Right lobe of liver (tissue), 4 donors: ENCODE measurements around the gene CACNA1C.

Source experiments
- CTCF ChIP-seq, 4 donors: fragments of 200-600 bp in 3 of 4; fragments of 450-650 bp in 1 of 4; IDR thresholded peaks; one replicate each; pipeline versions ENCODE4 v1.5.1 to v1.8.0; 2016 to 2022; ENCODE audit warnings: antibody characterized with exemption in 4 of 4, mild to moderate bottlenecking in 2 of 4
- POLR2A ChIP-seq: fragments of 450-650 bp; IDR thresholded peaks from one replicate; pipeline ENCODE4 v1.6.1; 2017; ENCODE audit warnings: antibody characterized with exemption, mild to moderate bottlenecking
- donor health status: DM: no; HTN: no; CAD: no.
- donor health status: DM: no; HTN: no; CAD: no.
- donor health status: DM: no; HTN: yes; CAD: no.

DNA sequence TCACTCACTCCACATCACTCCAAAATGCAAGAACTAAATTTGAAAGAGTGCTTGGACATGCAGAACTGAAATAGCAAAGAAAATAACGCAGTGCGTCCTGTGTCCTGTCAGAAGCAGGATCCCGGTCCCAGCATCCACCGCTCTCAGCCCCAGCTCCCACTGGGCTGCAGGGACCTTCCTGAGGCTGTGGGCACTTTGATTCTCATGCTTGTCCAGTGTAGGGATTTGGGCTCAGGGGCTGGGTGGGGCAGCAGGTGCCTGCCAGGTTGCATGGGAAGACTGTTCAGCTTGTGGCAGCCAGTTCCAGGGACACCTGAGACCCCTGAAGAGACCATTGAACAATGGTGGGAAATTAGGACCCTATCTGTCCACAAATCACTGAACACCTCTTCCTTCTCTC lies 602.0 kb downstream of the CACNA1C start:
- no peak for TF ChIP-seq CTCF (IDR thresholded peaks at IDR 0.05)
- no peak for TF ChIP-seq POLR2A
